Mucosa of gallbladder (tissue), 1 donor: ENCODE results near the gene PEX26. TPM values are rescaled to one million over a fixed set of nuclear protein-coding genes. Genes with fewer than 3 reads are reported as not detected.
"Not testable (repeated sequence)": the region's sequence is repeated elsewhere in the genome, so short reads cannot be mapped to it uniquely, and the experiment has no call there.

Source experiments
- DNase-seq: peaks from one replicate; pipeline ENCODE4 v3.0.0-alpha.2; 2020; ENCODE audit warnings: low spot score
- total RNA-seq: library from RNA; stranded (reverse); gene quantifications from one replicate; pipeline ENCODE4 v1.2.1, GENCODE V29; 2021
- donor health status: DM: no; HTN: no; CAD: no.

Gene PEX26
- total RNA-seq, 1 donor from 2014 or later = 51.5 TPM

DNA sequence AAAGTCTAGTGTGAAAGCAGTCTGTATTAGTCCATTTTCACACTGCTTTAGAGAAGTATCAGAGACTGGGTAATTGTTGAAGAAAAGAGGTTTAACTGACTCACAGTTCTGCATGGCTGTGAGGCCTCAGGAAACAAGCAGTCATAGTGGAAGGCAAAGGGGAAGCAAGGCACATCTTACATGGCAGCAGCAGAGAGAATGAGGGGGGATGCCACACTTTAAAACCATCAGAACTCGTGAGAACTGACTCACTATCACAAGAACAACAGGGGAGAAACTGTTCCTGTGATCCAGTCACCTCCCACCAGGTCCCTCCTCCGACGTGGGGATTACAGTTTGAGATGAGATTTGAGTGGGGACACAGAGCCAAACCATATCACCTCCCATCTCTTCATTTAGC lies 19.0 kb downstream of the PEX26 start:
- DNase-seq = no peak

DNA sequence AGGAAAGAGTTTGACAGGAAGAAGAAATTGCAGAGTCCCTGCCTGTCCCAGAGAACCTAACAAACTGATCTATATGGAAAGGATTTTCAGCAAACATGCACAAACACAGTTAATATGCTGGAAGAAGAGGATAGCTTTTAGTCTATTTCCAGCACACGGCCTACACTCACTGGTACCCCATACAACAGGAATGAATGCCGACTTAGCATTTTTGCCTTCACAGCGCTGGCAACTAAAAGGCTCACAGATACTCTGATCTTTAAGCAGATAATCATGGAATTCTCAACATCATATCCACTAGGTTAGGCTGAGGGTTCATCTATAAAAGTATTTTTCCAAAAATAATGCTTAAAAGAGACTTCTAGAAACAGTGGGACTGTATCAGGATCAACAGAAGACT lies 23.0 kb downstream of the PEX26 start:
- no peak for DNase-seq

DNA sequence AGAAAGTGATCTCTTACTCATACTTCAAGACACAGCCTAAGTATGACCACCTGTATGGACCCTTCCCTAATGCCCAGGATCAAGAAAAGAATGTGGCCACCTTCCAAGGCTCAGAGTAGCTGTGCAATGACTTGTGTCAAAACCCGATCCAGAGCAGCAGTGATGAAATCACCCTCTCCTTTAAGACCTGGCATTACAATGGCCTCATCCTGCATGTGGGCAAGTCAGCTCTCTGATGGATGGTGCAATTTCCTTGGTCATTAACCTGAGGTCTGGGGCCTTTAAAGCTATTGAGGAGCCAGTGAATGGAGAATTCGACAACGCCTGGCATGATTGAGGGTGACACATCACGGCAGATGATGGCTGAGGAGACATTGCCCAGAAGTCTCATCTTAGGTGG lies 23.7 kb downstream of the PEX26 start:
- DNase-seq = no peak

DNA sequence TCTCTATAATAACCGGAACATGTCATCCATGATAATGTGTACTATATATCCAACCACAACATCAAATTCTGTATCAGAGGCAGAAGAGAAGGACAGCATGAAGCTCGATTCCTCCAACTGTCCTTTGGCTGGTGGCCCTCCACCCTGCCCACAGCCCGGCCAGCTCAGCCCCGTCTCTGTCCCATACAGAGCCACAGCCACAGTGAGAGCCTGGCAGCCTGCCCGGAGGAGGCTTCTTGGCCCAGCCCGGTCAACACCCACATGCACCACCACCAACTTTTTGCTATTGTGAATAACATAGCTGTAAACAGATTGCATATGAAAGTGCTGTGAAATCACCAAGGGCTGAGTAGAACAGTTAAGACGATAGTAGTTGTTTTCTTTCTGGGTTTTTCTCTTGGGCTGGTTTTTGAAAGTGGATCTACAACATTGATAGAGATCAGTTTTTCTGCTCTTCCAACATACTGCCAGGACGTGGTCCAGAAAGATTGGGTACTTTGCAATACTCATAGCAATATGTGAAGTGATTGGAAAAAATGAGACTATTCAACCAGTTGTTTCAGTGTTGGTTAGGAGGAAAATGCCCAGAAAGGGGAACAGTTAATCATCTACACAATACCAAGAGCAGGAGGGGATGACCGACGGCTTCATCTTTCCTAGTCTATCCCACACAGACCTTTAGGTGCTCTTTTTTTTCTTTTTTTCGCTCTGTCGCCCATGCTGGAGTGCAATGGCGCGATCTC lies 25.9 kb downstream of the PEX26 start:
- DNase-seq = no peak

DNA sequence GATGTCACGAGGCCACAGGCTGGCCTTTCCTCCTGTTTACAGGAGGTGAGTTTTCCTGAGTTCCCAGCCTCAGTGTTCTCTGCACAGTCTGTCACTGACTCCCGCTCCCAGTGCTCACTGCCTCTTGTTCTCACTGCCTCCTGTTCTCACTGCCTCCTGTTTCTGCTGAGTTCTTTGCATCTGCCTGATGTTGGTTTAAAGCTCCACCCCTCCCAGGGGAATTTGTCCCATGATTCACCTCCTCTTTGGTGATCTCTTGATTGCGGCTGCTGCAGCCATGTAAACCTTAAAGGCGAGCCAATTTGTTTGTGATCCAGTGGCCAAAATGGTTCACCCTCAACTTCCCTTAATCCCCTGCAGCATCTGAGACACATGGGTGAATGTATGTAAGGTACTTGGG lies 26.8 kb downstream of the PEX26 start:
- no peak for DNase-seq

DNA sequence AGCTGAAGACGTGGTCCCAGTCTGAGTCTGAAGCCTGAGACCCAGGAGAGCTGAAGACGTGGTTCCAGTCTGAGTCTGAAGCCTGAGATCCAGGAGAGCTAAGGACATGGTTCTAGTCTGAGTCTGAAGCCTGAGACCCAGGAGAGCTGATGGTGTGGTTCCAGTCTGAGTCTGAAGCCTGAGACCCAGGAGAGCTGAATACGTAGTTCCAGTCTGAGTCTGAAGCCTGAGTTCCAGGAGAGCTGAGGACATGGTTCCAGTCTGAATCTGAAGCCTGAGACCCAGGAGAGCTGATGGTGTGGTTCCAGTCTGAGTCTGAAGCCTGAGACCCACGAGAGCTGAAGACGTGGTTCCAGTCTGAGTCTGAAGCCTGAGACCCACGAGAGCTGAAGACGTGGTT lies 28.2 kb downstream of the PEX26 start:
- DNase-seq = not testable (repeated sequence)

DNA sequence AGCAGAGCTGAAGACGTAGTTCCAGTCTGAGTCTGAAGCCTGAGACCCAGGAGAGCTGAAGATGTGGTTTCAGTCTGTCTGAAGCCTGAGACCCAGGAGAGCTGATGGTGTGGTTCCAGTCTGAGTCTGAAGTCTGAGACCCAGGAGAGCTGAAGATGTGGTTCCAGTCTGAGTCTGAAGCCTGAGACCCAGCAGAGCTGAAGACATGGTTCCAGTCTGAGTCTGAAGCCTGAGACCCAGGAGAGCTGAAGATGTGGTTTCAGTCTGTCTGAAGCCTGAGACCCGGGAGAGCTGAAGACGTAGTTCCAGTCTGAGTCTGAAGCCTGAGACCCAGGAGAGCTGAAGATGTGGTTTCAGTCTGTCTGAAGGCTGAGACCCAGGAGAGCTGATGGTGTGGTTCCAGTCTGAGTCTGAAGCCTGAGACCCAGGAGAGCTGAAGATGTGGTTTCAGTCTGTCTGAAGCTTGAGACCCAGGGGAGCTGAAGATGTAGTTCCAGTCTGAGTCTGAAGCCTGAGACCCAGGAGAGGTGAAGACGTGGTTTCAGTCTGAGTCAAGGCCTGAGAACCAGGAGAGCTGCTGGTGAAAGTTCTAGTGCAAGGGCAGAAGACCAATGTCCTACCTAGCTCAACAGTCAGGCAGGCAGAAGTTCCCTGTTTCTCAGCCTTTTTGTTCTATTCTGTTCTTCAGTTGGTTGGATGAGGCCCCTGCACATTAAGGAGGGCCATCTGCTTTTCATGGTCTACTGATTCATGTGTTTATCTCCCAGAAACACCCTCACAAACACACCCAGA lies 29.0 kb downstream of the PEX26 start:
- not testable (repeated sequence) for DNase-seq

DNA sequence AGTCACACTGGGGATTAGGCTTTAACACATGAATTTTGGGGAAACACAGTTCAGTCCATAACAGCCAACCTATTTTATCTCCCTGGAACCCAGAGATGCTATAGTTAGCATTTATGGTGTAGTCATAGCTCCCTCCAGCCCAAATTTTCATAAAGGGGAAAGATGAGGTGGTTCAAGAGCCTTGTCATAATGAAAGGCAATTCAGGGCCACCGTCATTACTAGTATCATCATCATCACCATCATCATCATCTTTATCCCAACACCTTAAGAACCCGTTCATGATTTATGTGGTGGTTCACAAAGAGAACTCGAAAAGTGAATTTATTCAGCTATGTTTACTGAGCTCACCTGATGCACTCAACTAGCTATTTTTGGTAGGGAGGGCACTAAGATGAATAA lies 30.4 kb downstream of the PEX26 start:
- no peak for DNase-seq

DNA sequence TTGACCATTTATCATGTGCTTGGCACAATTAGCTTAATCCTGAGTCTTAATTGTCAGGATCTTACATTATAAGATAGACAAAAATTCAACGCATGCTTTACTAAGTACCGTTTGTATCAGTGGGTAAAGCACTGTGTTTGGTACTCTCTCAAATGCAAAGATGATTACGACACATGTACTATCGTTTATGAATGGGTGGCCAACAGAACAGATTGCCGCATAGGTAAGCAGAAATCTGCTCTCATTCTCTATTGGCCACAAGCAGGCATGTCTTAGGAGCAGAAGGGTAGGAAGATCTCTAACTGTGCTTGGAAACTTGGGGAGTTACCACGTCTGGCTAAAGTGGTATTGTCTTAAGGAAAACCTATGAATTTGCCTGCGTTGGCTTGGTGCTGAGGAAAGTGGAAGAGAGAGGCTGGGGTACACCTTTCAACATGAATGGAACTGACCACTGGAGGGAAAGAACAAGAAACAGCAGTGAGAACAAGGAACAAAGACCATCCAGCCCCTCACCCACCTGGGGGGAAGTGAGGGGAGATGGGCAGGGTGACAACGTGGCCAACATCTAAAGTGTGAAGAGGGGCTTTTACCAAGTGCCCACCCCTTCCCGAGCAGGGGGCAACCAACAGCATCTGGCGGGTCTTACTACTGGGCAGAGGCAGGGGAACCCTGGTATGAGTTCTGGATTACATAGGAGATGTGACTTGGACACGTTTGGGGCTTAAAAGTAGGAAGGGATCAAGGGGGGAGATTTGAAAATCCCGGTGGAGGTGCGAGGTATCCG lies 31.8 kb downstream of the PEX26 start:
- DNase-seq = no peak

DNA sequence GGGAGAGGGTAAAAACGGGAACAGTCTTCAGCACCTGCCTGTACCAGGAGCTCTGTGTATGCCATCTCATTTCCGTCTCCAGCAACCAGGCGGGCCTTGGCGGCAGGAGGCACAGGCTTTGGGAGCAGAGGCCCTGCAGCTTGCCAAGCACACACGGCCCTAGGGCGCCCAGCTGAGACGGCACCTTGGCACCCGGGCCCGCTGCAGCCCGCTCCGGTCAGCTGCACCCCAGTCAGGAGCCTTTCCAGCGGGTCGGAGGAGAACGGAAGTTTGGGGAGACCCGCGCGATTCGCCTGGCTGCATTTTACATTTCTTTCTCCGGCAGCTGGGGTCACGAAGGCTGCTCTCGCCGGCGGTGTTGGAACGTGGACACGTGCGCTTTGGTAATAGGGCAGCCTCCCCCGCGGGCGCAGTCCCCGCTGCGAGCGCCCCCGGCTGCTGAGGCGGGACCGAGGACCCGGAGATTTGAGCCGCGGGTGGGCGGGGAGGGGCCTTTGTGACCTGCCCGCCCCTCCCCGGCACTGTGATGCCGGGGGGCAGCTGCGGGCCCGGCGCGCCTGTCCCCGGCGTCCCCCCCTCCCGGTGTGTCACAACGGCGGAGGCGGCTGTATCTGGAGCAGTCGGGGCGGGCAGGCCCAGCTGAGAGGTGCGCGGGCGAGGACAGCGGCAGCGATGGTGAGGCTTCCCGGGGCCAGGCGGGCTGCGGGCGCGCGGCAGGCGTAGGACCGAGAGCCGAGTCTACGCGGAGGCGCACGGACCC lies 32.6 kb downstream of the PEX26 start, which contains the start of gene TUBA8:
TSS of gene TUBA8 (plus strand) at position 616 of the 760 bp plus-strand sequence. CDS start at position 673, 57 bp downstream.
- DNase-seq = no peak

DNA sequence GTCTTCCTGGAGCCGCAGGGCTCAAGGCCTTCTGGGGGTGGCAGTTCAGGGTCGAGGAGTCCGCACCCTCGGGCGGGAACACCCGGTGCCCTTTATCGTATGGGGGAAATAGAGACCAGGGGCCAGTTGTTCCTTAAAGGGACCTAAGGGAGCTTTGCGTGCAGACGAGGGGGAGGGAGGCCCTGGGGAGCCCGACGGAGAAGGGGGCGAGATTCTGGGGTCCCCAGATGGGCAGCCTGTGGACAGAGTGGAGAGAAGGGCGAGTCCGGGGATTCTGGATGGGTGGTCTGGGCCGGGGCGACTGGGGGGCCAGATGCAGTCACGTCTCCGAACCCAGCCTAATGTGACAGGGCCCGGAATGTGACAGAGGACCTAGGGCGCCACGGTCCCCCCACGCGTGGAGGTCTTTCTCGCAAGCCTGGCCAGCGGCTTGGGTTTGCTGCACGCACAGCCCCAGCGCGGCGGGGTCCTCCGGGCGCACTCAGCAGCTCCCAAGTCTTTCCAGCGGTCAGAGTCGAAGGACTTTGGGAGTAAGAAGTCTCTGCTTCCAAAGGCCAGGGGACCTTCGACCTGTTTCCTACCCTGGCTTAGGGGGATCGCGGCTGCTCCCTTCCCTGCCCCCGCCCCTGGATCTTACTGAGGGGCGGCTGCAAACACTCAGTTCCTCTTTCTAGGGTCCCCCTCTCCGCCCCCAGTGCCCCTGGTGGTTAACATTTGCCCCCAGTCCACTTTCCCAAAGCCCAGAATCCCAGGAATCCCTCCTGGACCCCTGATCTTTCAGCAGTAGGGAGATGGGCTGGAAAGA lies 33.4 kb downstream of the PEX26 start:
- DNase-seq = no peak

DNA sequence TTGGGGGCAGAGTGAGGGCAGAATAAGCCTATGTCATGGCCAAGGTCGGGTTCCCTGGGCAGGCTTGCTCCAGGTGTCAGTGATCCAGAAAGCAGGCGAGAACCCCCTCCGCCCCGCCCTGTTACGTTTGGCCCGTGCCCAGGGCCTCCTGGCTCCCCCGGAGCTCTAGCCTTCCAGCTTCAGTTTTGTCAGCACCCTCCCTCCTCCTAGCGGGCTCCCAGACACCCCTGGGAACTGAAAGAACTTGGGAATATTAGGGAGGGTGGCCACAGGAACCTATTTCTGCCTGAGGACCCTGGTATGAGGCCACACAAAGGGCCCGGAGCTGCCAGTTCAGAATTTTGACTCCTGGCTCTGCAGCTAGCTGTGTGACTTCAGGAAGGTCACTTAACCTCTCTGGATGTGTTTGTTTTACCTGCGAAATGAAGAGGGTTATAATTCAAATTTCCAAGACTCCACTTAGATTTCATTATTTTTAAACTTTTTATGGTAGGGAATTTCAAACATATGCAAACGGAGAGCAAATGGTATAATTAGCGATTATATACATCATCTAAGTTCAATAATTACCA lies 34.1 kb downstream of the PEX26 start:
- DNase-seq = no peak

DNA sequence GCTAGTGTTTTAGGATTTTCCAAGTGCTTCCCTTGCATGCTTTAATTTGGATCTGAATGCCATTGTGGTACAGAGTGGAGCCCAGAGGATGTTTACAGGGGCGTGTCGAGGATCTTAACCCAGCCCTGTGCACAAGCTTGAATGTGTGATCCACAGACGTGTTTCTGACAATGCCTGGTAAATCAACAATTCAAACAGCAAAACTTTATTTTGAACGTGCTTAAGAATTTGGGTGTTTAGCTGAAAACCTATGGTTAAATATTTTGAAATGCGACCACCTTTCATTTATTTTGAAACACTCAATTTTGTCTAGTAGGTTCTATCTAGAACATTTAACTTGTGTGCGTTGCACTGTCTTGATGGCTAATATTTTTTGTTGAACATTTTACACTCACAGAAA lies 34.6 kb downstream of the PEX26 start:
- no peak for DNase-seq

DNA sequence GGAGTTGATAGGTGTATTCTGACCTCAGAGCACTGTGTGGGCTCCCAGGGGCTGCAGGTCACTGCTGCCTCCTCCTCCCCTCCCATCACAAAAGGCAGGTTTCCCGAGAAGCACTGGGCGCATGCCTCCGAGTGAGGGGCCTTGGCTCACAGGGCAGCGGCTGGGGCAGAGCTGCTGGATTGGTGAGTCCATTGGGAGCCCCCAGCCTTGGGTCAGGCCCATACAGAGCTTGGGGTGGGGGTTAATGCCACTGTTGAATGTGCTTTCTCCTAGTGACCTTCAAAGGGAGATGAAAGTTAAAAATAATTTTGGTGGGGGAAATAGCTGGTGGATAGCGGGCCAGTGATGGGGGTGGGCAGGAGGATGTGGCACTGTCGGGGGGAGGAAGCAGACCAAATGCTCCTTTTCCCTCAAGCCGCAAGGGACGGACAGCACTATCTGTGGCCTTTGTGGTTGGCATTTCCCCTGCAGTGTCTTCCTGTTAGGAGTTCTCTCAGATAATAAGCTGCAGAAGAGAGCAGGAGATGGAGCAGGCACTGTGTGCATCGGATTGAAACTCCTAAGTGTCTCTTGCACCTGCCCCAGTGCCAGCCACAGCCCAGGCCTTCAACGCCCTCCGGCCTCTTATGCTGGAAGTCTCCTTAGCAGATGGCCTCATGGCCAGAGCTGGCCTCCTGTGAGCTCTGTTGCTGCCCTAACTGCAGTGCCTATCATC lies 36.0 kb downstream of the PEX26 start:
- DNase-seq = no peak

DNA sequence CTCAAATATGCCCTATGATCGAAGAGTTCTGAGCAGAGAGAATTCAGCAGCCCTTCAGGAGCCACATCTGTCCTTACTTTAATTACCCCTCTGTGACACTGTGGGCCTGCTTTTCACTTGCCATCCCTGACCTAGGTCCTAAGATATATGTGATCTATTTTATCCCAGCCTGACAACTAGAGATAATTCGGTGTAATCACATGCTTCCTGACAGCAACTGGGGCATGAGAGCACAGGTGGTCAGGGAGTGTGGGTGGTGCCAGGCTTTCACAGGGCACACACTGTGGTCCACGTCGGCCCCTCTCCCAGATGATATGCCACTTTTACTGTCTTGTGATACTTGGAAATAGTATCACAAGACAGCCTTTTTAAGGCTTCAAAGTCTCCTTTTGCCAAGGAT lies 36.7 kb downstream of the PEX26 start:
- DNase-seq = no peak

DNA sequence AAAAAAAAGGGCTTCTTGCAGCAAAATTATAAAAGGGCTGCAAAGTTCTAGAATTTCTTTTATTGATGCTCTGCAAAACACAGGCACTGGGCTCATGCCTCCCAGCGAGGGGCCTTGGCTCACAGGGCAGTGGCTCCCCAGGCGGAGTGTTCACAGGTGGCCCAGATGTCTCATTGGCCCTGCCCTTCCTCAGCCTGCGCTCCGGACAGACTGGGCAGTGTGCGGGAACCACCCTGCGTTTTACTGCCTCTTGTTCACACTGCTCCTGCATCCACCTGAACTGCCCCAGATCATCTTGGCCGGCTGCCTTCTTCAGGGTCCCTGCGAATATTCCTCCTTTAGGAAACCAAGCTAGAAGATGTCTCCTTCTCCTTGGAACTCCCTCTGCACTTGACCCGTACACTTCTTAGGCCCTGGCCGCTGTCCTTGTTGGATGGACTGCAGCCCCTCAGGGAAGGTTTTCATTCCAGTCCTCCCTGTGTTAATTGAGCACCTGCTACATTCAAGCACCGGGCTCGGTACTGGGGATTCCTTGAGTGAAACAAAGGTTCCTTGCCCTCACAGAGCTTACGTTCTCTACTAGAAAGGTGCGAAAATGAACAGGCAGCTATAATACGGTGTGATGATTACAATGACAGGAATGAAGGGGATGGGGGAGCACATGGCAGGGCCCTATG lies 37.3 kb downstream of the PEX26 start:
- no peak for DNase-seq

DNA sequence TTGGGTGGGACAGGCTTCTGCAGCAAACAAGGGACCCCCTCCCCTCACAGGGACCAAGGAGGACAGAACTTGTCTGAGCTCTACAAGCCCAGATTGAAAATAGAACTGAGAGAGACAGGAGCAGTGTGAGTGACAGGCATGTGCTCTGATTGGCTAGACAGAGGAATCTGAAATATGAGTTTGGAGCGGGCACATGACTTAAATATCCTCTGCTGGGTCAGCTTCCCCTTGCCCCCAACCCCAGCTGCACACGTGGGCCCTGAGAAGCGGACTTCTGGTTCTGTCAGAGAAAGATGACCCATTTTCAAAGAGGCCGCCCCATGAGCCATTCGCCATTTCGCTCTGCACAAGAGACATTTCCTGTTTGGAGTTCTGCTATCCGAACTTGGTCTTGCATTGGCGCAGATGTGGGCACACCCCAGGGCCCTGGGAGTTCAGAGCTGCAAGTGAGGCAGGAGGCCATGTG lies 38.1 kb downstream of the PEX26 start:
- no peak for DNase-seq

DNA sequence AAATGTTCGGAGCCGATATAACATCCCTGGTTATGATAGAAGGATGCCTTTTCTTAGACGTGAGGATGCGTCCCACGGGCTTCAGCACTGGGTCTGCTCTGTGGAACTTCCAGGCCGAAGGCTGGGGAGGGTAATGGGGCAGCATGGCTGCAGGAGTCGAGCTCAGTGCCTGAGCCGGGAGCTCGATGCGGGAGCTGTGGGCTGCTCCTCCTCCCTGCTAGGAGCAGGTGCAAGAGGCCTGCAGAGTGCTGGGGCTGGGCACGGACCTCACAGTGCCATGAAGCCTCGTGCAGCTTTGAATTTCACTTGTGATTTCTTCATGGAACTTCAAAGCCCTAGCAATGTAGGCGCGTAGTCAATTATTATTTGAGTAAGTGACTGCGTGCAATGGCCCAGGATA lies 38.8 kb downstream of the PEX26 start:
- DNase-seq = no peak

DNA sequence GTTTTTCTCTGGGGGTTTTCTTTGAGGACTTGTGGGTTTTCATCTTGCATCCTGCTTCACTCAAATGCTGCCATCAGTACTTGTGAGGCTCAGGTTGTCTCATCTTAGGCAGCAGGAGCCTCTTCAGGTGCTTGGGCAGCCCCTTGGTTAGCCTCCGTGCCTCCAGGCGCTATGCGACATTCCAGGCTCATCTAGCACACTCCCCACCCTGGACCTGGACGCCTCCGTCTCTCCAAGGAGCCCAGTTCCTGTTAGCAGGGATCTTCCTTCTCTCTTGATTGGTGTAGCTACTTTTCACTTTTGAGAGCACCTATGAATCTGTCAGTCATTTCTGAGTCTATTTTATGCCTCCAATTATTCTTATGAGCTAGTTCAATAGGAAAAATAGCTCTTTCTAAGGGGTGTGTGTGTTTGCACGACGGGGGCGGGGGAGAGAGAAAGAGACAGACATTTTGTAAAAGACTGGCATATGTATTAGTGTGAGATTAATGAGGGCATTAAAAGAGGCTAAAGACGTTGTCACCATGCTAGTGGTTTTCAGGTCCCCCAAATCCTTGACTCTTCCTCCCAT lies 40.6 kb downstream of the PEX26 start:
- DNase-seq = no peak
